Cardiac muscle cell (in vitro differentiated cells and primary cell): Measurements from ENCODE around the gene ARMC2. TPM values are rescaled to one million over a fixed set of nuclear protein-coding genes. Genes with fewer than 3 reads are reported as not detected.
A peak's percentile ranks its signal among the peaks of the same experiment; 100 is the strongest.

Experiments
- DNase-seq, 2 donors: peaks; one replicate each; pipeline versions ENCODE4 v3.0.0 to v3.0.0-alpha.2; 2010 to 2017; ENCODE audit warnings: low read depth in 1 of 2, low spot score in 1 of 2
- H3K27ac ChIP-seq: fragments of 200-600 bp; sonication (generic); 2 replicates; pipeline ENCODE4 v1.5.1; 2016
- H3K27me3 ChIP-seq: fragments of 200-600 bp; sonication (generic); 2 replicates; pipeline ENCODE4 v1.6.0; 2016; ENCODE audit warnings: control low read depth
- H3K36me3 ChIP-seq: fragments of 200-600 bp; sonication (generic); 2 replicates; pipeline ENCODE4 v1.5.1; 2016; ENCODE audit warnings: control low read depth
- H3K4me1 ChIP-seq: fragments of 200-600 bp; sonication (generic); 2 replicates; pipeline ENCODE4 v1.8.1; 2017; ENCODE audit warnings: low read depth, mild to moderate bottlenecking, mixed run types
- H3K4me3 ChIP-seq: fragments of 200-600 bp; sonication (generic); 2 replicates; pipeline ENCODE4 v1.5.1; 2016; ENCODE audit warnings: mild to moderate bottlenecking
- H3K9me3 ChIP-seq: fragments of 200-600 bp; sonication (generic); 2 replicates; pipeline ENCODE4 v1.5.1; 2017; ENCODE audit warnings: low read depth, mild to moderate bottlenecking, control low read depth
- CTCF ChIP-seq: IDR thresholded peaks from 2 replicates; pipeline ENCODE4 v1.5.1; 2012; ENCODE audit warnings: low read depth, mild to moderate bottlenecking, low read length
- polyA plus RNA-seq: library from polyadenylated mRNA; unstranded; fragments of >200 nt; fragmentation: Nextera tagmentation; extraction: Ambion mirVana; gene quantifications from 2 replicates; pipeline ENCODE4 v1.2.1, GENCODE V29; 2016
- total RNA-seq: library from RNA; depleted of rRNA; stranded (reverse); fragments of >200 nt; gene quantifications from 2 replicates; pipeline ENCODE4 v1.2.3, GENCODE V29; 2016

The ARMC2 gene
- total and polyA plus RNA-seq, 2 experiments from 2014 or later, result 2.6 to 3.3 TPM

- no peaks in the 10 kb centered on the region for H3K27me3 ChIP-seq
- DNase-seq, result no peak
- H3K4me1 ChIP-seq, result no peaks in the 10 kb centered on the region
- no peak for TF ChIP-seq CTCF
- H3K4me3 ChIP-seq, result no peak overlapping the region
- H3K27ac ChIP-seq, result no peak overlapping the region
- no peaks in the 10 kb centered on the region for H3K9me3 ChIP-seq
- no peaks in the 10 kb centered on the region for H3K36me3 ChIP-seq
Observed at GRCh38 chr6:108958900-108959770, 110.9 kb downstream of the ARMC2 start.

GRCh38 chr6:108959972-108960582 lies 111.9 kb downstream of the ARMC2 start:
- Histone ChIP-seq H3K9me3 (no peaks in the 10 kb centered on the region), H3K27ac (no peak overlapping the region), H3K27me3 (no peaks in the 10 kb centered on the region), H3K4me1 (no peaks in the 10 kb centered on the region), H3K36me3 (no peaks in the 10 kb centered on the region), H3K4me3 (no peak overlapping the region)
- TF ChIP-seq CTCF, result no peak
- DNase-seq, result no peak

GRCh38 chr6:108960601-108961000 lies 112.4 kb downstream of the ARMC2 start:
- Histone ChIP-seq H3K4me1 (no peaks in the 10 kb centered on the region), H3K27ac (no peak overlapping the region), H3K9me3 (no peaks in the 10 kb centered on the region), H3K36me3 (no peaks in the 10 kb centered on the region), H3K4me3 (no peak overlapping the region), H3K27me3 (no peaks in the 10 kb centered on the region)
- TF ChIP-seq CTCF, result no peak
- peak in 1 of 2 donors; percentile 52 for DNase-seq

GRCh38 chr6:108961077-108961476 lies 112.9 kb downstream of the ARMC2 start:
- no peak for TF ChIP-seq CTCF
- no peaks in the 10 kb centered on the region for H3K4me1 ChIP-seq
- no peak overlapping the region for H3K4me3 ChIP-seq
- no peaks in the 10 kb centered on the region for H3K9me3 ChIP-seq
- no peak for DNase-seq
- H3K36me3 ChIP-seq, result no peaks in the 10 kb centered on the region
- no peak overlapping the region for H3K27ac ChIP-seq
- no peaks in the 10 kb centered on the region for H3K27me3 ChIP-seq

GRCh38 chr6:108961985-108962384 lies 113.8 kb downstream of the ARMC2 start:
- no peak overlapping the region for H3K27ac ChIP-seq
- peak in 1 of 2 donors; percentile 85 for DNase-seq
- TF ChIP-seq CTCF, result no peak
- no peaks in the 10 kb centered on the region for H3K9me3 ChIP-seq
- no peaks in the 10 kb centered on the region for H3K36me3 ChIP-seq
- H3K27me3 ChIP-seq, result no peaks in the 10 kb centered on the region
- no peak overlapping the region for H3K4me3 ChIP-seq
- H3K4me1 ChIP-seq, result peaks cover 3% of the 10 kb centered on the region
